Activated naive CD4-positive, alpha-beta T cell treated with anti-CD3 and anti-CD28 coated beads, Interleukin-2, amount 50 U/mL, for 72 hours (primary cell): ENCODE results near the gene ADARB2. TPM values are rescaled to one million over a fixed set of nuclear protein-coding genes. Genes with fewer than 3 reads are reported as not detected.
"Not testable (repeated sequence)": the region's sequence is repeated elsewhere in the genome, so short reads cannot be mapped to it uniquely, and the experiment has no call there.

Source experiments
- ATAC-seq, 2 donors: fragments of 150-1000 bp; cut with Tn5 transposase; 2 replicates each; pipeline ENCODE4 v1.10.0; 2021; ENCODE audit warnings: mild to moderate bottlenecking in 2 of 2, moderate library complexity in 2 of 2
- DNase-seq, 2 donors: peaks; one replicate each; pipeline ENCODE4 v3.0.0; 2021 to 2022; ENCODE audit warnings: low spot score in 2 of 2
- H3K27ac Mint-ChIP-seq, 2 donors: one replicate each; pipeline ENCODE4 v1.8.0; 2022; ENCODE audit warnings: mild to moderate bottlenecking in 2 of 2, mixed read lengths in 2 of 2
- H3K36me3 Mint-ChIP-seq, 2 donors: one replicate each; pipeline ENCODE4 v1.8.0; 2022; ENCODE audit warnings: mixed read lengths in 2 of 2
- H3K9me3 Mint-ChIP-seq, 2 donors: one replicate each; pipeline ENCODE4 v1.8.0; 2022; ENCODE audit warnings: mixed read lengths in 2 of 2
- total RNA-seq, 2 donors: library from RNA; stranded (reverse); gene quantifications; one replicate each; pipeline ENCODE4 v1.2.3, GENCODE V29; 2022

The ADARB2 gene
- total RNA-seq, 2 donors from 2014 or later = 0.27 TPM; not detected in 1

GRCh38 chr10:1241973-1242935 lies 495.1 kb downstream of the ADARB2 start:
- DNase-seq (no peak), ATAC-seq (no peak)
- Mint-ChIP-seq H3K36me3 (no peaks in the 10 kb centered on the region), H3K9me3 (no peaks in the 10 kb centered on the region), H3K27ac (no peak overlapping the region)

GRCh38 chr10:1241322-1241890 lies 495.9 kb downstream of the ADARB2 start:
- H3K36me3 Mint-ChIP-seq = no peaks in the 10 kb centered on the region
- no peak for ATAC-seq
- no peak for DNase-seq
- no peak overlapping the region for H3K27ac Mint-ChIP-seq
- H3K9me3 Mint-ChIP-seq = no peaks in the 10 kb centered on the region

GRCh38 chr10:1240341-1240775 lies 497.0 kb downstream of the ADARB2 start:
- H3K9me3 Mint-ChIP-seq = no peaks in the 10 kb centered on the region
- H3K36me3 Mint-ChIP-seq = no peaks in the 10 kb centered on the region
- ATAC-seq (no peak), DNase-seq (no peak)
- H3K27ac Mint-ChIP-seq = peak overlapping the region in 1 of 2 donors; percentile 95

GRCh38 chr10:1233031-1233430 lies 504.3 kb downstream of the ADARB2 start:
- peaks cover 0 to 5% of the 10 kb centered on the region in 2 donors for H3K36me3 Mint-ChIP-seq
- H3K9me3 Mint-ChIP-seq = peaks cover 0 to 4% of the 10 kb centered on the region in 2 donors
- no peak overlapping the region for H3K27ac Mint-ChIP-seq
- DNase-seq (no peak), ATAC-seq (peak in 1 of 2 donors; percentile 73)

- DNase-seq (no peak), ATAC-seq (peak in 1 of 2 donors; percentile 69)
- Mint-ChIP-seq H3K9me3 (peaks cover 0 to 4% of the 10 kb centered on the region in 2 donors), H3K36me3 (peaks cover 0 to 5% of the 10 kb centered on the region in 2 donors), H3K27ac (no peak overlapping the region)
Measured at GRCh38 chr10:1232164-1232911, 505.0 kb downstream of the ADARB2 start.

GRCh38 chr10:1230592-1231275 lies 506.6 kb downstream of the ADARB2 start:
- peaks cover 0 to 5% of the 10 kb centered on the region in 2 donors for H3K36me3 Mint-ChIP-seq
- ATAC-seq = no peak
- H3K9me3 Mint-ChIP-seq = peaks cover 3 to 4% of the 10 kb centered on the region in 2 donors
- no peak for DNase-seq
- no peak overlapping the region for H3K27ac Mint-ChIP-seq

GRCh38 chr10:1230138-1230537 lies 507.2 kb downstream of the ADARB2 start:
- Mint-ChIP-seq H3K36me3 (peaks cover 0 to 5% of the 10 kb centered on the region in 2 donors), H3K27ac (no peak overlapping the region), H3K9me3 (peaks cover 3 to 4% of the 10 kb centered on the region in 2 donors)
- DNase-seq (no peak), ATAC-seq (no peak)

- DNase-seq (no peak), ATAC-seq (no peak)
- no peak overlapping the region for H3K27ac Mint-ChIP-seq
- peaks cover 0 to 8% of the 10 kb centered on the region in 2 donors for H3K36me3 Mint-ChIP-seq
- peaks cover 3 to 5% of the 10 kb centered on the region in 2 donors for H3K9me3 Mint-ChIP-seq
Measured at GRCh38 chr10:1229574-1229973, 507.8 kb downstream of the ADARB2 start.

GRCh38 chr10:1229116-1229515 lies 508.2 kb downstream of the ADARB2 start:
- DNase-seq (no peak), ATAC-seq (no peak)
- H3K36me3 Mint-ChIP-seq = peaks cover 0 to 12% of the 10 kb centered on the region in 2 donors
- H3K9me3 Mint-ChIP-seq = peaks cover 3 to 7% of the 10 kb centered on the region in 2 donors
- H3K27ac Mint-ChIP-seq = no peak overlapping the region

GRCh38 chr10:1228467-1228975 lies 508.8 kb downstream of the ADARB2 start:
- DNase-seq = no peak
- H3K9me3 Mint-ChIP-seq = peaks cover 3 to 7% of the 10 kb centered on the region in 2 donors
- no peak for ATAC-seq
- no peak overlapping the region for H3K27ac Mint-ChIP-seq
- H3K36me3 Mint-ChIP-seq = peaks cover 0 to 13% of the 10 kb centered on the region in 2 donors

- H3K9me3 Mint-ChIP-seq = peaks cover 3 to 7% of the 10 kb centered on the region in 2 donors
- ATAC-seq = no peak
- H3K36me3 Mint-ChIP-seq = peaks cover 0 to 13% of the 10 kb centered on the region in 2 donors
- DNase-seq = no peak
- H3K27ac Mint-ChIP-seq = no peak overlapping the region
Measured at GRCh38 chr10:1227510-1228402, 509.6 kb downstream of the ADARB2 start.

- not testable (repeated sequence) for DNase-seq, H3K27ac Mint-ChIP-seq, ATAC-seq, H3K9me3 Mint-ChIP-seq
- peaks cover 0 to 13% of the 10 kb centered on the region in 2 donors for H3K36me3 Mint-ChIP-seq
Measured at GRCh38 chr10:1226907-1227306, 510.4 kb downstream of the ADARB2 start.

- not testable (repeated sequence) for H3K9me3 Mint-ChIP-seq, DNase-seq, H3K36me3 Mint-ChIP-seq, H3K27ac Mint-ChIP-seq, ATAC-seq
Measured at GRCh38 chr10:1219874-1220273, 517.5 kb downstream of the ADARB2 start.

- no peaks in the 10 kb centered on the region for H3K36me3 Mint-ChIP-seq
- no peak for ATAC-seq
- DNase-seq = no peak
- H3K27ac Mint-ChIP-seq = no peak overlapping the region
- no peaks in the 10 kb centered on the region for H3K9me3 Mint-ChIP-seq
Measured at GRCh38 chr10:1217661-1218060, 519.7 kb downstream of the ADARB2 start.

GRCh38 chr10:1217237-1217587 lies 520.1 kb downstream of the ADARB2 start:
- no peaks in the 10 kb centered on the region for H3K9me3 Mint-ChIP-seq
- no peak for DNase-seq
- no peak overlapping the region for H3K27ac Mint-ChIP-seq
- no peak for ATAC-seq
- H3K36me3 Mint-ChIP-seq = no peaks in the 10 kb centered on the region
